Measurements from ENCODE around the gene DNAH2. TPM values are rescaled to one million over a fixed set of nuclear protein-coding genes. Genes with fewer than 3 reads are reported as not detected.

Gene DNAH2, protein sequence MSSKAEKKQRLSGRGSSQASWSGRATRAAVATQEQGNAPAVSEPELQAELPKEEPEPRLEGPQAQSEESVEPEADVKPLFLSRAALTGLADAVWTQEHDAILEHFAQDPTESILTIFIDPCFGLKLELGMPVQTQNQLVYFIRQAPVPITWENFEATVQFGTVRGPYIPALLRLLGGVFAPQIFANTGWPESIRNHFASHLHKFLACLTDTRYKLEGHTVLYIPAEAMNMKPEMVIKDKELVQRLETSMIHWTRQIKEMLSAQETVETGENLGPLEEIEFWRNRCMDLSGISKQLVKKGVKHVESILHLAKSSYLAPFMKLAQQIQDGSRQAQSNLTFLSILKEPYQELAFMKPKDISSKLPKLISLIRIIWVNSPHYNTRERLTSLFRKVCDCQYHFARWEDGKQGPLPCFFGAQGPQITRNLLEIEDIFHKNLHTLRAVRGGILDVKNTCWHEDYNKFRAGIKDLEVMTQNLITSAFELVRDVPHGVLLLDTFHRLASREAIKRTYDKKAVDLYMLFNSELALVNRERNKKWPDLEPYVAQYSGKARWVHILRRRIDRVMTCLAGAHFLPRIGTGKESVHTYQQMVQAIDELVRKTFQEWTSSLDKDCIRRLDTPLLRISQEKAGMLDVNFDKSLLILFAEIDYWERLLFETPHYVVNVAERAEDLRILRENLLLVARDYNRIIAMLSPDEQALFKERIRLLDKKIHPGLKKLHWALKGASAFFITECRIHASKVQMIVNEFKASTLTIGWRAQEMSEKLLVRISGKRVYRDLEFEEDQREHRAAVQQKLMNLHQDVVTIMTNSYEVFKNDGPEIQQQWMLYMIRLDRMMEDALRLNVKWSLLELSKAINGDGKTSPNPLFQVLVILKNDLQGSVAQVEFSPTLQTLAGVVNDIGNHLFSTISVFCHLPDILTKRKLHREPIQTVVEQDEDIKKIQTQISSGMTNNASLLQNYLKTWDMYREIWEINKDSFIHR (N-terminal part only)
- polyA plus RNA-seq (2013, experiment 1 of 4), result 0.17 TPM
- polyA plus RNA-seq (2013, experiment 2 of 4), result 0.41 TPM
- polyA plus RNA-seq (2013, experiment 3 of 4), result 0.21 TPM
- polyA plus RNA-seq (2013, experiment 4 of 4), result 0.45 TPM

- H3K27ac ChIP-seq (ENCODE audit: insufficient read depth, low read depth, low read length, poor library complexity, severe bottlenecking), result peak within 1 kb of the TSS; percentile 76
- no peaks in the 10 kb centered on the region for H3K36me3 ChIP-seq (ENCODE audit: control insufficient read depth, insufficient read depth, low read length)
- H3K4me3 ChIP-seq (ENCODE audit: insufficient read depth, low read depth, low read length), result peak within 1 kb of the TSS; percentile 68
- peaks cover 40% of the 10 kb centered on the region for H3K4me1 ChIP-seq (ENCODE audit: control insufficient read depth, insufficient read depth, low read length)
- H3K9me3 ChIP-seq (ENCODE audit: control insufficient read depth, low read length), result no peaks in the 10 kb centered on the region
- H3K27me3 ChIP-seq (ENCODE audit: control insufficient read depth, insufficient read depth, low read length, poor library complexity, severe bottlenecking), result peaks cover 16% of the 10 kb centered on the region
- 0% methylated on average over 61 to 64 of the region's 64 CpGs for WGBS, 2 experiments
Observed at GRCh38 chr17:7716901-7717755, at the start of gene DNAH2. Gene DNAH2, plus strand, starts transcription at chr17:7717744. Its CDS starts 1,991 bp downstream, at chr17:7719735.

- Histone ChIP-seq H3K27me3 (ENCODE audit: control insufficient read depth, insufficient read depth, low read length, poor library complexity, severe bottlenecking) (no peaks in the 10 kb centered on the region), H3K27ac (ENCODE audit: insufficient read depth, low read depth, low read length, poor library complexity, severe bottlenecking) (no peak overlapping the region), H3K36me3 (ENCODE audit: control insufficient read depth, insufficient read depth, low read length) (peaks cover 23% of the 10 kb centered on the region), H3K9me3 (ENCODE audit: control insufficient read depth, low read length) (no peaks in the 10 kb centered on the region), H3K4me3 (ENCODE audit: insufficient read depth, low read depth, low read length) (no peak overlapping the region), H3K4me1 (ENCODE audit: control insufficient read depth, insufficient read depth, low read length) (peaks cover 8% of the 10 kb centered on the region)
- 88 to 90% methylated on average over 7 of the region's 7 CpGs for WGBS, 2 experiments
Observed at GRCh38 chr17:7668482-7668881, 49.1 kb upstream of the DNAH2 start.

GRCh38 chr17:7673239-7673638 is 44.3 kb upstream of the DNAH2 start:
- H3K27me3 ChIP-seq (ENCODE audit: control insufficient read depth, insufficient read depth, low read length, poor library complexity, severe bottlenecking), result no peaks in the 10 kb centered on the region
- peaks cover 50% of the 10 kb centered on the region for H3K36me3 ChIP-seq (ENCODE audit: control insufficient read depth, insufficient read depth, low read length)

DNA sequence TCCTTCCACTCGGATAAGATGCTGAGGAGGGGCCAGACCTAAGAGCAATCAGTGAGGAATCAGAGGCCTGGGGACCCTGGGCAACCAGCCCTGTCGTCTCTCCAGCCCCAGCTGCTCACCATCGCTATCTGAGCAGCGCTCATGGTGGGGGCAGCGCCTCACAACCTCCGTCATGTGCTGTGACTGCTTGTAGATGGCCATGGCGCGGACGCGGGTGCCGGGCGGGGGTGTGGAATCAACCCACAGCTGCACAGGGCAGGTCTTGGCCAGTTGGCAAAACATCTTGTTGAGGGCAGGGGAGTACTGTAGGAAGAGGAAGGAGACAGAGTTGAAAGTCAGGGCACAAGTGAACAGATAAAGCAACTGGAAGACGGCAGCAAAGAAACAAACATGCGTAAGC is 42.6 kb upstream of the DNAH2 start:
- peaks cover 14% of the 10 kb centered on the region for H3K4me1 ChIP-seq (ENCODE audit: control insufficient read depth, insufficient read depth, low read length)
- H3K4me3 ChIP-seq (ENCODE audit: insufficient read depth, low read depth, low read length), result no peak overlapping the region
- peaks cover 44% of the 10 kb centered on the region for H3K36me3 ChIP-seq (ENCODE audit: control insufficient read depth, insufficient read depth, low read length)
- 89 to 91% methylated on average over 14 of the region's 14 CpGs for whole genome bisulfite sequencing, 2 experiments
- no peaks in the 10 kb centered on the region for H3K9me3 ChIP-seq (ENCODE audit: control insufficient read depth, low read length)
- no peaks in the 10 kb centered on the region for H3K27me3 ChIP-seq (ENCODE audit: control insufficient read depth, insufficient read depth, low read length, poor library complexity, severe bottlenecking)
- no peak overlapping the region for H3K27ac ChIP-seq (ENCODE audit: insufficient read depth, low read depth, low read length, poor library complexity, severe bottlenecking)

More at GRCh38 chr17:7673239-7673638, 44.3 kb upstream of the DNAH2 start:
- H3K27ac ChIP-seq (ENCODE audit: insufficient read depth, low read depth, low read length, poor library complexity, severe bottlenecking), result no peak overlapping the region
- H3K4me1 ChIP-seq (ENCODE audit: control insufficient read depth, insufficient read depth, low read length), result peaks cover 14% of the 10 kb centered on the region
- H3K9me3 ChIP-seq (ENCODE audit: control insufficient read depth, low read length), result no peaks in the 10 kb centered on the region
- H3K4me3 ChIP-seq (ENCODE audit: insufficient read depth, low read depth, low read length), result no peak overlapping the region
- 95% methylated on average over 2 of the region's 2 CpGs for WGBS, 2 experiments

GRCh38 chr17:7676533-7676932 is 41.0 kb upstream of the DNAH2 start:
- WGBS, 2 experiments, result 64% methylated on average over 5 of the region's 5 CpGs
- Histone ChIP-seq H3K27me3 (ENCODE audit: control insufficient read depth, insufficient read depth, low read length, poor library complexity, severe bottlenecking) (no peaks in the 10 kb centered on the region), H3K36me3 (ENCODE audit: control insufficient read depth, insufficient read depth, low read length) (peaks cover 38% of the 10 kb centered on the region)

GRCh38 chr17:7677388-7678067 is 40.0 kb upstream of the DNAH2 start:
- H3K27ac ChIP-seq (ENCODE audit: insufficient read depth, low read depth, low read length, poor library complexity, severe bottlenecking), result no peak overlapping the region
- H3K9me3 ChIP-seq (ENCODE audit: control insufficient read depth, low read length), result no peaks in the 10 kb centered on the region
- peaks cover 14% of the 10 kb centered on the region for H3K4me1 ChIP-seq (ENCODE audit: control insufficient read depth, insufficient read depth, low read length)
- H3K27me3 ChIP-seq (ENCODE audit: control insufficient read depth, insufficient read depth, low read length, poor library complexity, severe bottlenecking), result no peaks in the 10 kb centered on the region
- WGBS, 2 experiments, result 42 to 50% methylated on average over 10 of the region's 10 CpGs
- H3K36me3 ChIP-seq (ENCODE audit: control insufficient read depth, insufficient read depth, low read length), result peaks cover 36% of the 10 kb centered on the region
- no peak overlapping the region for H3K4me3 ChIP-seq (ENCODE audit: insufficient read depth, low read depth, low read length)

More at GRCh38 chr17:7676533-7676932, 41.0 kb upstream of the DNAH2 start:
- Histone ChIP-seq H3K27ac (ENCODE audit: insufficient read depth, low read depth, low read length, poor library complexity, severe bottlenecking) (no peak overlapping the region), H3K4me1 (ENCODE audit: control insufficient read depth, insufficient read depth, low read length) (peaks cover 14% of the 10 kb centered on the region), H3K4me3 (ENCODE audit: insufficient read depth, low read depth, low read length) (no peak overlapping the region), H3K9me3 (ENCODE audit: control insufficient read depth, low read length) (no peaks in the 10 kb centered on the region)

DNA sequence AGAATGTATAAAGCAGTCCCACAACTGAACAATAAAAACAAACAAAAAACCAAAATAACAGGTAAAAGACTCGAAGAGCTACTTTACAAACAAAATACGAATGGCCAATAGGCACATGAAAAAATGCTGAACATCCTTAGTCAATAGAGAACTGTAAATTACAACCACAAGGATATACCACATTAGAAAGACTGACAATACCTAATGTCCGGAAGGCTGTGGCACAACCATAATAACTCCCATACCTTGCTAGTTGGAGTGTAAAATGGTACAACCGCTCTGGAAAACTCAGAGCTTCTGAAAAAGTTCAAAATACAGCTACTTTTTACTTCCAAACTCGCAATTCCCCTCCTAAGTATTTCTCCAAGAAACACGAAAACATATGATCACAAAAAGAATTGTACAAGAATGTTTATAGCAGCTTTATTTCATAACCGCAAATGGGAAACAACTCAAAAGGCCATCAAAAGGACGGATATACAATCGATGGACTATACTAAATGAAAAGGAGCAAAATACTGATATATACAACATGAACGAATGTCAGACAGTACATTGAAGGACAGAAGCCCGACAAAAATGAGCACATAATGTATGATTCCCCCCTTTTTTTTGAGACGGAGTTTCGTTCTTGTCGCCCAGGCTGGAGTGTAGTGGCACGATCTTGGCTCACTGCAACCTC is 32.6 kb upstream of the DNAH2 start:
- peak overlapping the region; percentile 78 for H3K4me3 ChIP-seq (ENCODE audit: insufficient read depth, low read depth, low read length)
- H3K4me1 ChIP-seq (ENCODE audit: control insufficient read depth, insufficient read depth, low read length), result peaks cover 17% of the 10 kb centered on the region
- 83 to 84% methylated on average over 15 of the region's 15 CpGs for WGBS, 2 experiments
- no peaks in the 10 kb centered on the region for H3K36me3 ChIP-seq (ENCODE audit: control insufficient read depth, insufficient read depth, low read length)
- H3K27ac ChIP-seq (ENCODE audit: insufficient read depth, low read depth, low read length, poor library complexity, severe bottlenecking), result peak overlapping the region; percentile 99
- no peaks in the 10 kb centered on the region for H3K27me3 ChIP-seq (ENCODE audit: control insufficient read depth, insufficient read depth, low read length, poor library complexity, severe bottlenecking)
- H3K9me3 ChIP-seq (ENCODE audit: control insufficient read depth, low read length), result no peaks in the 10 kb centered on the region

DNA sequence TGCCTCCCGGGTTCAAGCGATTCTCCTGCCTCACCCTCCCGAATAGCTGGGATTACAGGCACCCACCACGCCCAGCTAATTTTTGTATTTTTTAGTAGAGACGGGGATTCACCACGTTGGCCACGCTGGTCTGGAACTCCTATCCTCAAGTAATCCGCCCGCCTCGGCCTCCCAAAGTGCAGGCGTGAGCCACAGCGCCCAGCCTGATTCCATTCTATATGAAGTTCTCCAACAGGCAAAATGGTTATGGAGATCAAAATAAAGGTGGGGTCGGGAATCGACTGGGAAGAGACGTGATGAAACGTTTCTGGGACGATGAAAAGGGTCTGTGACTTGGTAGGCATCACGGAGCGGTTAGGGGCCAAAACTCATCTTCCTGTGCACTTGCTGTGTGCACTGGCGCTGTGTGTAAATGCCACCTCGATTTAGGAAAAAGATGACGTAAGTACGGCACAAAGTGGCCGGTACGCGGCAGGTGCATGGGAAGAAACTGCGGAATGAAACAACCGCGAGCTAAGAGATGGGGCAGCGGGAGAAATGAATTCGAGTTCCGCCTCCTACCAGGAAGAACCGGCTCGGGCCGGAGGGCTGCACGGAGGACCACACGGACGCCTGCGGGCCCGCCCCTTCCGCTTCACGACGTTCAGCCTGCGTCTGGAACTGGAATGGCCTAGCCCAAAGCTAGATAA is 31.9 kb upstream of the DNAH2 start:
- Histone ChIP-seq H3K9me3 (ENCODE audit: control insufficient read depth, low read length) (no peaks in the 10 kb centered on the region), H3K4me1 (ENCODE audit: control insufficient read depth, insufficient read depth, low read length) (peaks cover 17% of the 10 kb centered on the region), H3K4me3 (ENCODE audit: insufficient read depth, low read depth, low read length) (peak overlapping the region; percentile 78), H3K27ac (ENCODE audit: insufficient read depth, low read depth, low read length, poor library complexity, severe bottlenecking) (peak overlapping the region; percentile 99), H3K36me3 (ENCODE audit: control insufficient read depth, insufficient read depth, low read length) (no peaks in the 10 kb centered on the region), H3K27me3 (ENCODE audit: control insufficient read depth, insufficient read depth, low read length, poor library complexity, severe bottlenecking) (no peaks in the 10 kb centered on the region)
- WGBS, 2 experiments, result 8 to 10% methylated on average over 44 of the region's 44 CpGs

Data from ectodermal cell (in vitro differentiated cells).